Uterus (tissue), 2 donors: Measurements from ENCODE around the gene PML.

Experiments used
- POLR2A ChIP-seq, 2 donors: fragments of 450-650 bp; IDR thresholded peaks; one replicate each; pipeline ENCODE4 v1.6.1; 2016; ENCODE audit warnings: antibody characterized with exemption in 2 of 2, mild to moderate bottlenecking in 1 of 2, moderate library complexity in 1 of 2
- TF ChIP-seq, protein P1 (sequence below), 4 experiments: fragments of 200-600 bp in 2 of 4; fragments of 450-650 bp in 2 of 4; sonication (generic) in 2 of 4; IDR thresholded peaks; one replicate each; pipeline ENCODE4 v1.5.1; 2016 to 2019; ENCODE audit warnings: antibody characterized with exemption in 4 of 4, mild to moderate bottlenecking in 2 of 4, moderate library complexity in 1 of 4

DNA sequence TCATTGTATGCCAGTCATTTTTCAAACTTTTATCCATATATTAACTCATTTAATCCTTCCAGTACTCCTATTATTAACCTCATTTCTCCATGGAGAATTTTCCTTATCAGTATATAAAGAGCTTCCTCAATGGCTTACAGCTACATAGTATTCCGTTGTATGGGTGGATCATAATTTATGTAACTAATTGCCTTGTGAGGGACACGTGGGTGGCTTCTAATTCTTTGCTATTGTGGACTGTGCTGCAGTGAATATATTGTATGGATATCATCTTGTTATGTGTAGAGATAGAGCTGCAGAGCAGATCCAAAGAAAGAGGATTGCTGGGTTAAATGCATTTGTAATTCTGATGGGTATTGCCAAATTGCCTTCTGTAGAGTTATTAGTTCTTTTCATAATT is 25.2 kb downstream of the PML start:
- TF ChIP-seq, protein P1, sequence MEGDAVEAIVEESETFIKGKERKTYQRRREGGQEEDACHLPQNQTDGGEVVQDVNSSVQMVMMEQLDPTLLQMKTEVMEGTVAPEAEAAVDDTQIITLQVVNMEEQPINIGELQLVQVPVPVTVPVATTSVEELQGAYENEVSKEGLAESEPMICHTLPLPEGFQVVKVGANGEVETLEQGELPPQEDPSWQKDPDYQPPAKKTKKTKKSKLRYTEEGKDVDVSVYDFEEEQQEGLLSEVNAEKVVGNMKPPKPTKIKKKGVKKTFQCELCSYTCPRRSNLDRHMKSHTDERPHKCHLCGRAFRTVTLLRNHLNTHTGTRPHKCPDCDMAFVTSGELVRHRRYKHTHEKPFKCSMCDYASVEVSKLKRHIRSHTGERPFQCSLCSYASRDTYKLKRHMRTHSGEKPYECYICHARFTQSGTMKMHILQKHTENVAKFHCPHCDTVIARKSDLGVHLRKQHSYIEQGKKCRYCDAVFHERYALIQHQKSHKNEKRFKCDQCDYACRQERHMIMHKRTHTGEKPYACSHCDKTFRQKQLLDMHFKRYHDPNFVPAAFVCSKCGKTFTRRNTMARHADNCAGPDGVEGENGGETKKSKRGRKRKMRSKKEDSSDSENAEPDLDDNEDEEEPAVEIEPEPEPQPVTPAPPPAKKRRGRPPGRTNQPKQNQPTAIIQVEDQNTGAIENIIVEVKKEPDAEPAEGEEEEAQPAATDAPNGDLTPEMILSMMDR (IDR thresholded peaks at IDR 0.05): no peak
- no peak for TF ChIP-seq POLR2A (IDR thresholded peaks at IDR 0.05)
